Right forelimb (tissue), 1 donor: ENCODE measurements around the gene ASXL2.
A peak's percentile ranks its signal among the peaks of the same experiment; 100 is the strongest.
"Not testable (repeated sequence)": the region's sequence is repeated elsewhere in the genome, so short reads cannot be mapped to it uniquely, and the experiment has no call there.

Experiments
- DNase-seq: peaks from one replicate; pipeline ENCODE4 v3.0.0-alpha.2; 2018

ASXL2 gene

DNA sequence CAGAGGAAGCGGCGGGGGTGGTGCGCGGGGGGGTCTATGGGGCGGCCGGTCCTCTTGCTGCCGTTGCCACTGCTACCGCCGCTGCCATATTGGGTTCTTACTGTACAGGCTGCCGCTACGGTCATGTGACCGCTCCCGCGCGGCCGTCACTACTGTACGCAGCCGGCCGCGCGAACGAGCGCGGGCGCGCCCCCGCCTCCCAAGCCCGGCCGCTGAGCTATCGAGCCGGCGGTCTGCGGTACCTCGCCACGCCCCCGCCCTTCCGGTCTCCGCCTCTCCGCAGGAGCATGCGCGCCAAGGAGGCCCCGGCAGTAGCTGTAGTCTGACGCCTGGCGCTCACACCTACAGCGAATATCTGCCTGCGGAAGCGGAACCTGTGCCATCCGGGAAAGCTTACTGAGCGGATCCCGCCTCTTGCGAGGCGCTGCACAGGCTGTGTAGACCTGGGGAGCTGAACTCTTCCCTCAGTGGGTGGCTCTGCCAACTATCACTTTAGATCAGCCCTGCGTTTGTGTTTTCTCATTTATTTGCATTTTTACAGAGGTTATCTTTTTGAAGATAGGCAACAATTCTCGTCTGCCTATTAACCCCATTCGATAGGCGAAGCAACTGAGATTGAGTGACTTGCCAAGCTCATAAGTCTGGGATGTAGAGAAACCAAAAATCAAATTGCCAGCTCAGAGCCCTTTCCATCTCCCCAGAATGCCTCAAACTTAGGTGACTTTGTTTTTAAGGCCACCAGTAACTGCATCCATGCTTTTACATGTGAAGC is at the start of gene ASXL2:
TSS of gene ASXL2 (minus strand) at position 127 of the 772 bp plus-strand sequence. CDS start 265 bp downstream, outside the sequence.
- peak; percentile 97 for DNase-seq

DNA sequence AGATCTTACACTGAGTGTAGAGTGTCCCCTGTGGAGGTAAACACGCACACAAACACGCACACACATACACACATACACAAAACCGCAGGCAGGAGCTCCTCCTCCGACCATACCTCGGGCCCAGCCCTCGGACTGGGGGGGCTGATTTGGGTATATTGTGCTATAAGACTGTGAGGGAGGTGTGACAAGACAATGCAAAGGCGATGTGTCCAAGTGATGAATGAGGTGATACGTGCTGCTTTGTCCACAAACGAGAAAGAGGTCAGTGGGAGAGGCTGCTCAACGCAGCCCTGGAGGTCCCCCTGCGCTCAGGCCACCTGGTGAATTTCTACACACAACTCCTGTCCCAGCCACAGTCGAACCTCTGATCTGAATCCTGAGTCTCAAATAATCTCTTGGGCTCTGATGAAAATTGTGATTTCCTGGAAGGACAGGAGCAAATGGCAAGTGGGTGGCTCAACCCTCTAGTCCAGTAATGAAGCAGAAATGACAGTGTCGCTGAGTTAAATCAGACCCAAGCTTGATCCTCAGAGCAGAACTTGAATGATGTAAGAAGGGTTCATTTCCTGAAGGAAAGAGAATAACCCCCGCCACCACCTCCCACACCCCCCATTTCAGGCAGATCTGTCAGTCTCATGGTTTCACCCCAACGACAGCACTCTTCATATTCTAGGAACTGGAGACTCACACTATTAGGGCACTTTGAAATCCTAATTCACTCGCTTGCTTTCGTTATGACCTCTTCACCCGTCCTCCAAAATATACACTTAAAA is 48.9 kb upstream of the ASXL2 start:
- DNase-seq = no peak

DNA sequence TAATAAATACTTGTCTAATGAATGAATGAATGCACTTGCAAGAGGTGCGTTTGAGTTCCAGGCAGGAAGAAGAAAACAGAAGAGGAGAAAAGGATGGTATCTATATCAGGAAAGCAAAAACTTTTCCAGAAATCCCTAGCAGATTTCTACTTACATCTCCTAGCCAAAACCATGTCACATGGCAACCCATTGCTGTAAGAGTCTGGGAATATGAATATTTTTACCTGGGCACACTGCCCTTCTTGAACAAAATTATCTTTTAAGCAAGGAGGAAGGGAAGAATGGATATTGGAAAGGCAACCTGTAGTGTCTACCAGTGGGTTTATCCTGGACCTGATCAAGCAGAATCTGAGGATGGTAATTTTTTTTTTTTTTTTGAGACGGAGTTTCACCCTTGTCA is 44.2 kb upstream of the ASXL2 start:
- no peak for DNase-seq

DNA sequence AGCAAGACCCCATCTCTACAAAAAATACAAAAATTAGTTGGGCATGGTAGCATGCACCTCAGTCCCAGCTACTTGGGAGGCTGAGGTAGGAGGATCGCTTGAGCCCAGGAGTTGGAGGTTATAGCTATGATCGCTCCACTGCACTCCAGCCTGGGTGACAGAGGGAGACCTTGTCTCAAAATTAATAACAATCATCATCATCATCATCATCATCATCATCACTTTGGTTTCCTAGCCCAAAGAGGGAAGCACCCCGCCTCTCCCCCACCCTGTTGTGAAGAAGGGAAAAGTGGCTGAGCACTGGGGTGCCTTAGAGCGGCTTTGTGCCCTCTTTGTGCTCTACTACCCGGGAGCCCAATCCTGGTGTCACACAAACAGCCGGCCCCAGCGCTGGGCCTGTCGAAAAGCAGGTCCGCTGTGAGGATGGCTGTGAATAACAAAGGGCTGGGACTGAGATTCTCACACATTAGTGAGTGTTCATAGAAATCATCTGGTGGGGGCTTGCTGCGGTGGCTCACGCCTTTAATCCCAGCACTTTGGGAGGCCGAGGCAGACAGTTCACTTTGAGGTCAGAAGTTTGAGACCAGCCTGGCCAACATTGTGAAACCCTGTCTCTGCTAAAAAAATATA is 42.6 kb upstream of the ASXL2 start:
- no peak for DNase-seq

DNA sequence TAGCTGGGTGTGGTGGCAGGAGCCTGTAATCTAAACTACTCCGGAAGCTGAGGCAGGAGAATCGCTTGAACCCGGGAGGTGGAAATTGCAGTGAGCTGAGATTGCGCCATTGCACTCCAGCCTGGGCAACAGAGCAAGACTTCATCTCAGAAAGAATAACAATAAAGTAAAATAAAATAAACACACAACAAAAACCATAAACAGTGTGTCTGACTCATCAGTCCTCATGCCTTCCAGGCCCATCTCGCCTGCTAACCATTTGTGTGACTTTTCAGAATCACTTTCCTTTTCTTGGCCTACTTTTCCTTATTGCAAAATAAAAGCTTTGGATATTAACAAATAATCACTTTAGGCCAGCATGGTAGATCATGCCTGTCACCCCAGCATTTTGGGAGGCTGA is 42.0 kb upstream of the ASXL2 start:
- DNase-seq = no peak

DNA sequence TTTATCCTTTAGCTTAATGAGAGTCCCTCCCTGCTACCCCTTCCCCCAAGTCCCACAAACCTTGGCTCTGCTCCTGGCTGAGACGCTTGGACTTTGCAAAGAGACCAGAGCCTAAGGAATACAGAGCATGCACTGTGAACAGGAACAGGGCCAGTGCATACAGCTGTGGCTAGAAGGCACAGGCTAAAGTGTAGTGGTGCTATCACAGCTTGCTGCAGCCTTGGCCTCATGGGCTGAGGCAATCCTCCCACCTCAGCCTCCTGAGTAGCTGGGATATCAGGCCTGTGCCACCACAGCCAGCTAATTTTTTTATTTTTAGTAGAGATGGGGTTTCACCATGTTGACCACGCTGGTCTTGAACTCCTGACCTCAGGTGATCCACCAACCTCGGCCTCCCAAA is 39.5 kb upstream of the ASXL2 start:
- no peak for DNase-seq

DNA sequence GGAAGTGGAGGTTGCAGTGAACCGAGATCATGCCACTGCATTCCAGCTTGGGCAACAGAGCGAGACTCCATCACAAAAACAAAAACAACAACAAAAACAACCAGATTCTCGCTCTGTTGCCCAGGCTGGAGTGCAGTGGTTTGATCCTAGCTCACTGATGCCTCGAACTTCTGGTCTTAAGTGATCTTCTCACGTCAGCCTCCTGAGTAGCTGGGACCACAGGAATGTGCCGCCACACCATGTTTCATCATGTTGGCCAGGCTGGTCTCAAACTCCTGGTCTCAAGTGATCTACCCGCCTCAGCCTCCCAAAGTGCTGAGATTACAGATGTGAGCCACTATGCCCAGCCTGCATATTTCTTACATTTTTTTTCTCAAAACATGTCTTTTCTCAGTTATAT is 39.1 kb upstream of the ASXL2 start:
- DNase-seq = not testable (repeated sequence)

DNA sequence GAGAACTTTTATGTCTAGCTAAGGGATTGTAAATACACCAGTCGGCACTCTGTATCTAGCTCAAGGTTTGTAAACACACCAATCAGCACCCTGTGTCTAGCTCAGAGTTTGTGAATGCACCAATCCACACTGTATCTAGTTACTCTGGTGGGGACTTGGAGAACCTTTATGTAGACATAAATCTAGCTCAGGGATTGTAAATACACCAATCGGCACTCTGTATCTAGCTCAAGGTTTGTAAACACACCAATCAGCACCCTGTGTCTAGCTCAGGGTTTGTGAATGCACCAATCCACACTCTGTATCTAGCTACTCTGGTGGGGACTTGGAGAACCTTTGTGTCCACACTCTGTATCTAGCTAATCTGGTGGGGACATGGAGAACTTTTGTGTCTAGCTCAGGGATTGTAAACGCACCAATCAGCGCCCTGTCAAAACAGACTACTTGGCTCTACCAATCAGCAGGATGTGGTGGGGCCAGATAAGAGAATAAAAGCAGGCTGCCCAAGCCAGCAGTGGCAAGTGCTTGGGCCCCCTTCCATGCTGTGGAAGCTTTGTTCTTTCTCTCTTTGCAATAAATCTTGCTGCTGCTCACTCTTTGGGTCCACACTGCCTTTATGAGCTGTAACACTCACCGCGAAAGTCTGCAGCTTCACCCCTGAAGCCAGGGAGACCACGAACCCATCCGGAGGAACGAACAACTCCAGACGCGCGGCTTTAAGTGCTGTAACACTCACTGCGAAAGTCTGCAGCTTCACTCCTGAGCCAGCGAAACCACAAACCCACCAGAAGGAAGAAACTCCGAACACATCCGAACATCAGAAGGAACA is 37.9 kb upstream of the ASXL2 start:
- not testable (repeated sequence) for DNase-seq

DNA sequence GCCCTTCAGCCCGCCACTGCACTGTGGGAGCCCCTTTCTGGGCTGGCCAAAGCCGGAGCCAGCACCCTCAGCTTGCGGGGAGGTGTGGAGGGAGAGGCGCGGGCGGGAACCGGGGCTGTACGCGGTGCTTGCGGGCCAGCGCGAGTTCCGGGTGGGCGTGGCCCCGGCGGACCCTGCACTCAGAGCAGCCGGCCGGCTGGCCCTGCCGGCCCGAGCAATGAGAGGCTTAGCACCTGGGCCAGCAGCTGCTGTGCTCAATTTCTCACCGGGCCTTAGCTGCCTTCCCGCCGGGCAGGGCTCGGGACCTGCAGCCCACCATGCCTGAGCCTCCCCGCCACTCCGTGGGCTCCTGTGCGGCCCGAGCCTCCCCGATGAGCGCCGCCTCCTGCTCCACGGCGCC is 37.1 kb upstream of the ASXL2 start:
- DNase-seq = not testable (repeated sequence)

DNA sequence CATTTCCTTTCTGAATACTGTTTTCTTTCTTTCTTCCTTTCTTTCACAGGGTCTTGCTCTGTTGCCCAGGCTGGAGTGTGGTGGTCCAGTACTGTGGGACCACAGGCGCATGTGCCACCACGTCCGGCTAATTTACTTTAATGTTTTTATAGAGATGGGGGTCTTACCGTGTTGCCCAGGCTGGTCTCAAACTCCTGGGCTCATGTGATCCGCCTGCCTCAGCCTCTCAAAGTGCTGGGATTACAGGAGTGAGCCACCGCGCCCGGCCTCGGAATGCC is 35.3 kb upstream of the ASXL2 start:
- DNase-seq = not testable (repeated sequence)

DNA sequence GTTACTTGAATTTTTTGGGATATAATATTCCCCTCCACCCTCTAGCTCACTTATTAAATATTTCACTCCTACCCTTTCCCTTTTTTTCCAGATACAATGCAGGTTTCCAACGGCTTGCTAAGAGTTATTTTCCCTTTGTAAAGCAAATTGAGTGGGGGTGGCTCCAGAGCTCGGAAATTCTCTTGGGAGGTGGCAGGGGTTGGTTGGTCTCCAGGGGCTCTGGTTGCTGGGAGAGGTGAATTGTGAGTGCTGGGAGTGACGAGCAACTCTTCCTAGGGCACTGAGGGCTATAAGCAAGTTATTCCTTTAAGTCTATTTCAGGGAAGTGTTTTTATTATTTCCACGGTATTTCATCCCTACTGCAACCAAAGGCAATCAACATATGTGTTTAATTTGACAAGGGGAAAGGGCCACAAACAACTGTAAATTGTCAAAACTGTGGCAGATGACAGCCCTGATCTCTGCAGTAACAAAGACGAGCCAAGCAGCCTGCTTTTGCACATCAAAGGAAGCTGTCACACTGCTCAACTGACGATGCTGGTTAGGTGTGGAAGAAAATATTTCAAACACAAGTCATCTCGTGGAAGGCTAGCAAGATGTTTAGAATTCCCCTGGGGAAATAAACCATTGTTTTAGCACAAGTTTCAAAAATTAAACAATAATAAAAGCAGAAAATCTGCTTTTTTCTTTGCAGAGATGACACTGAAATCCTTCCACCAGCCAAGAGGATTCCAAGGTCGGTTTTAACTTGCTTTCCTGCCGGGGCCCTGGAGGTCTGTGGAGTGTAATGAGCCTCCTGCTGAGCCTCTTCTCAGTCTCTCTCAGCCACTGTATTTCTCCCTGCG is 34.8 kb upstream of the ASXL2 start:
- no peak for DNase-seq

DNA sequence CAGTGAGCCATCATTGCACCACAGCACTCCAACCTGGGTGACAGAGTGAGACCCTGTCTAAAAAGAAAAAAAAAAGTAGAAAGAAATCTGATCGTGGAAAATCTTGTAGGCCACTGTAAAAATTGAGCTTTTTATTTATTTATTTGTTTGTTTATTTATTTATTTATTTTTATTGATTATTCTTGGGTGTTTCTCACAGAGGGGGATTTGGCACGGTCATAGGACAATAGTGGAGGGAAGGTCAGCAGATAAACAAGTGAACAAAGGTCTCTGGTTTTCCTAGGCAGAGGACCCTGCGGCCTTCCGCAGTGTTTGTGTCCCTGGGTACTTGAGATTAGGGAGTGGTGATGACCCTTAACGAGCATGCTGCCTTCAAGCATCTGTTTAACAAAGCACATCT is 31.3 kb upstream of the ASXL2 start:
- not testable (repeated sequence) for DNase-seq

DNA sequence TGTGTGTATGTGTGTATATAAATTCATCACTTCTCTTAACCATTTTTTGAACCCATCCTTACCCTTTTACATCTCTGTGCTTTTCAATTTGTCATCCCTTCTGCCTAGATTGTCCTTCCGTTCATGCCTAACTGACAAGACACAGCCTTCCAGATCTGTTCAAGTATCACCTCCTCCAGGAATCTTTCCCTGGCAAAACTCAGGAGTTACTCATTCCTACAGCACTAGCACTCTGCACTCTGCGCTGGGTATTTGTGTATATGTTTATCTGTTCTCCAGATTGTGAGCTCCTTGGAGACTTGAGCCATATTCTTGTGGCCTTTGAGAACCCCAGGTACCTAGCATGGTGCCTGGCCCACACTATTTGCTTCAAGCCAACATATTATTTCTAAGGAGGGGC is 26.8 kb upstream of the ASXL2 start:
- DNase-seq = no peak

DNA sequence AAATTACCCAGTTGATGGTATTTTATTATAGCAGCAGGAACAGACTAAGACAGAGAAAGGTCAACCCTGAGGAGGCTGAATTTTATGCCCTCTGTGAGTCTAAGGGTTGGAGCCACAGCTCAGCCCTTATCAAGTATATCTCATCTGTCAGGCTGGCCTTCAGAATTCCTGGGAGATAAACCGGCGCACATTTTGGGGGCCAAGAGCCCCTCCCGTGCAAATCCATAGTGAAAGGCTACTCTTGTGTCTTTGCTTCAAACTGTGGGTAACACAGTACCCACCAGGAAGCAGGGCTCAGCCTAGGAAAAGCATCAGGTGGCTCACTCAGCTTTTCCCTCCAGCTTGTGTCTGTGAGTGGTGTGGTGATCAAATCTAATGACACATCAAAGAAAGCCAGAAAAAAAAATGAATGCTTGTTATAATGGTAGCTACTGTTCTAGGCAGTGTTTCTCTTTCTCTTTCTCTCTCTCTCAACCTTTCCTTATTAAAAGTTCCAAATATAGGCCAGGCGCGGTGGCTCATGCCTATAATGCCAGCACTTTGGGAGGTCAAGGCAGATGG is 25.0 kb upstream of the ASXL2 start:
- no peak for DNase-seq

DNA sequence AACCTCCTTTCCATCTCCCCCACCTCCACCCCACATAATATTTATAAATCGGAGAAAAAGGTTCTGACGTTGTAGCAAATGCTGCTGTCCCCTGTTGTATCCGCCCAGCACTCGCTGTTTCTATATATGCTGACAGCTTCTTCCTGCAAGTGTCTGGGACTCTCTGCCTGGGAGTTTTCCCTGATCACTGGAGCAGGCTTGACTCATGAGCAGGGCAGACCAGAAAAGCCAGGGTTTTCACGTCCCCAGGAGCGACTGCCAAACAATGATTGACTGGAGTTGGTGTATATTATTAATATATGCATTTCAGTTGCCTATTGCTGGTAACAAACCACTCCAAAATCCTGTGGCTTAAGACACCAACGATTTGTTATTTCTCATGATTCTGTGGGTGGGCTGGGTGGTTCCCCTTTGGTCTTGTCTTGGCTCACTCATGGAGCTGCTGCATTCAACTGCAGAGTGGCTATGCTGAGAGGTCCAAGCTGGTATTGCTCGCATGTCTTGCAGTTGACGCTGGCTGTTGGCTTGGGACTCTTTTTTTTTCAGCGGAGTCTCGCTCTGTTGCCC is 21.2 kb upstream of the ASXL2 start:
- no peak for DNase-seq

DNA sequence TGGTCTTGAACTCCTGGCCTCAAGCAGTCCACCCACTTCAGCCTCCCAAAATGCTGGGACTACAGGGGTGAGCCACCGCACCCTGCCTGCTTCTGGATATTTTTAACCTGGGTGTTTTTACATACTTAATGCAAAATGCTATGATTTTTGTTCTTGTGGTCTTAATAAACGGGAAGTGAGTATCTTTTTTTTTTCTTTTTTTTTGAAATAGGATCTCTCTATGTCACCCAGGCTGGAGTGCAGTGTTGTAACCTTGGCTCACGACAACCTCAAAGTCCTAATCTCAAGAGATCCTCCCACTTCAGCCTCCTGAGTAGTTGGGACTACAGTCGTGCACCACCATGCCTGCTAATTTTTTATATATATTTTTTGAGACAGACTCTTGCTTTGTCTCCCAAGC is 19.2 kb upstream of the ASXL2 start:
- no peak for DNase-seq

DNA sequence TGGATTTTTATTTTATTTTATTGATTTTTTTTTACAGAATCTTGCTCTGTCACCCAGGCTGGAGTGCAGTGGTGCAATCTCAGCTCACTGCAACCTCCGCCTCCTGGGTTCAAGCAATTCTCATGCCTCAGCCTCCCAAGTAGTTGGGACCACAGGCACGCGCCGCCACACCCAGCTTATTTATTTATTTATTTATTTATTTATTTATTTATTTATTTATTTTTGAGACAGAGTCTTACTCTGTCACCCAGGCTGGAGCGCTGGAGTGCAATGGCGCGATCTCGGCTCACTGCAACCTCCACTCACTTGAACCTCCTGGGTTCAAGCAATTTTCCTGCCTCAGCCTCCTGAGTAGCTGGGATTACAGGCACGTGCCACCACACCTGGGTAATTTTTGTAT is 18.0 kb upstream of the ASXL2 start:
- not testable (repeated sequence) for DNase-seq

DNA sequence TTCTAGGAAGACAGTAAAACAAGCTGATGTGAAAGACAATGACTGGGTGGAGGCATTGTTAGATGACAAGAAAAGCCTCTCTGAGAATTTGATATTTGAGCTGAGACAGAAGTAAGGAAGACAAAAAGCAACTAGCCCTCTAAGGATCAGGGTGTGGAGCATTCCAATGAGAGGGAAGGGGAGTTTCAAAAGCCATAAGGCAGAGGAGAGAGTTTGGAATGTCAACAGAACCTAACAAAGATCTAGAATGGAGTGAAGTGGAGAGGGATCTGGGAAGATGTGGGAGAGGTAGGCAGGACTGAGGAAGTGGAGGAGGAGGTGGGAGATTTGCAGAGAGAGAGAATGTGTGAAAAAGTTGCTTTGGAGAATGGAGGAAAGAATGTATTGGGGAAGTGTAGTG is 17.3 kb upstream of the ASXL2 start:
- no peak for DNase-seq

DNA sequence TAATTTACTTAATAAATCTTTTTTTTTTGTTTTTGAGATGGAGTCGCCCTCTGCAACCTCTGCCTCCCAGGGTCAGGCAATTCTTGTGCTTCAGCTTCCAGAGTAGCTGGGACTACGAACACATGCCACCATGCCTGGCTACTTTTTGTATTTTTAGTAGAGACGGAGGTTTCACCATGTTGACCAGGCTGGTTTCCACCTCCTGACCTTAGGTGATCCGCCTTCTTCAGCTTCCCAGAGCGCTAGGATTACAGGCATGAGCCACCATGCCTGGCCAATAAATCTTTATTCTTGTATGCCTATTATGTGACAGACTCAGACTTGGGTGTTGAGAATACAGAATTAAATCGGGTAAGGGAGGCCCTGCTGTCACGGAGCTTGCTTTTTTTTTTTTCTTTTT is 16.7 kb upstream of the ASXL2 start:
- DNase-seq = no peak

DNA sequence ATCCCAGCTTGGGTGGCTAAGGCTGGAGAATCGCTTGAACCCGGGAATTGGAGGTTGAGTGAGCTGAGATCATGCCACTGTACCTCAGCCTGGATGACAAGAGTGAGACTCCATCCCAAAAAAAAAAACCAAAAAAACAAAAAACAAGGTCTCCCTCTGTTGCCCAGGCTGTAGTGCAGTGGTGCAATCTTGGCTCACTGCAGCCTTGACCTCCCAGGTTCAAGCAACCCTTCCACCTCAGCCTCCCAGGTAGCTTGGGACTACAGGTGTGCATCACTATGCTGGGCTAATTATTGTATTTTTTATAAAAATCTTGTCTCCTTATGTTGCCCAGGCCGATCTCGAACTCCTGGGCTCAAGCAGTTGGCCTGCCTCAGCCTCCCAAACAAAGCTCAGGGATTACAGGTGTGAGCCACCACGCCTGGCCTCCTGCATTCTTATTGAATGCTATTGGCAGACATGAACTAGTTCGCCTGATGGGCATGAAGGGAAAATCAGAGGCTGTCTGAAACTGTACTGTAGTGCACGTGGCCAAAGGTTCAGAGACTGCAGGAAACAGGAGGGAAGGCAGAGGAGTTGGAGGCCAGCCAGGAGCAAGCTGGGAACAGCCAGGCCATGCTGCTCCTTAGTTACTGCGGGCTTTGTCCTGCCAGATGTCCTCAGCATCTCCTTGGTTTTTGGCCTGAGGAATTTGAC is 16.0 kb upstream of the ASXL2 start:
- no peak for DNase-seq

DNA sequence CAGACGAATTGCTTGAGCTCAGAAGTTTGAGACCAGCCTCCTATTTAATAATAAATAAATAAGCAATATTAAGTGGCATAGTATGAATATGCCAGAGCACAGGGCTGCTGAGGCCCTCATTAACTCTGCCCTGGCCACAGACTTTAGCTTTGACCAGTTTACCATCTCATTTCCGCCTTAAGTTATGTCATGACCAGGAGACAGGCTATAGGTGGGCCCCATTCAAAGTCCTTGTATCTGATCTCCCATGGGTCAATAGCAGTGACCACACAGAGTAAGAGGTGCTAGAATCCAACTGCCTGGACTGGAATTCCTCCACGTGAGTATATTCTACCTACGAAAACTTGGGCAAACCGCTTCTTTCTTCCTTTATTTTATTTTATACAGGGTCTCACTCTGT is 13.4 kb upstream of the ASXL2 start:
- DNase-seq = no peak
